ENCODE measurements around the gene RNF5.

- TF ChIP-seq CTCF (IDR thresholded peaks at IDR 0.05) (no peak), POLR2A (IDR thresholded peaks at IDR 0.05) (no peak)
Observed at GRCh38 chr6:32176476-32177182, 1.6 kb upstream of the RNF5 start.

Measured in testis (tissue), 2 donors.